ENCODE data around the gene OGFRL1.

OGFRL1 gene

GRCh38 chr6:71324194-71324785, 35.7 kb downstream of the OGFRL1 start:
- H3K4me2 ChIP-seq: no peak overlapping the region
- H3K36me3 ChIP-seq (ENCODE audit: insufficient read depth): no peaks in the 10 kb centered on the region
- no peaks in the 10 kb centered on the region for H3K79me2 ChIP-seq (ENCODE audit: insufficient read depth, low read depth)
- no peaks in the 10 kb centered on the region for H3K4me1 ChIP-seq (ENCODE audit: low read depth, poor library complexity, severe bottlenecking)
- no peak overlapping the region for H2AFZ ChIP-seq (ENCODE audit: low read depth)
- H3K27ac ChIP-seq: no peak overlapping the region
- H4K20me1 ChIP-seq (ENCODE audit: insufficient read depth): no peaks in the 10 kb centered on the region
- H3K4me3 ChIP-seq (IDR thresholded peaks at IDR 0.05; ENCODE audit: insufficient read depth, low read depth, low read length): no peak overlapping the region
- TF ChIP-seq, protein P1, sequence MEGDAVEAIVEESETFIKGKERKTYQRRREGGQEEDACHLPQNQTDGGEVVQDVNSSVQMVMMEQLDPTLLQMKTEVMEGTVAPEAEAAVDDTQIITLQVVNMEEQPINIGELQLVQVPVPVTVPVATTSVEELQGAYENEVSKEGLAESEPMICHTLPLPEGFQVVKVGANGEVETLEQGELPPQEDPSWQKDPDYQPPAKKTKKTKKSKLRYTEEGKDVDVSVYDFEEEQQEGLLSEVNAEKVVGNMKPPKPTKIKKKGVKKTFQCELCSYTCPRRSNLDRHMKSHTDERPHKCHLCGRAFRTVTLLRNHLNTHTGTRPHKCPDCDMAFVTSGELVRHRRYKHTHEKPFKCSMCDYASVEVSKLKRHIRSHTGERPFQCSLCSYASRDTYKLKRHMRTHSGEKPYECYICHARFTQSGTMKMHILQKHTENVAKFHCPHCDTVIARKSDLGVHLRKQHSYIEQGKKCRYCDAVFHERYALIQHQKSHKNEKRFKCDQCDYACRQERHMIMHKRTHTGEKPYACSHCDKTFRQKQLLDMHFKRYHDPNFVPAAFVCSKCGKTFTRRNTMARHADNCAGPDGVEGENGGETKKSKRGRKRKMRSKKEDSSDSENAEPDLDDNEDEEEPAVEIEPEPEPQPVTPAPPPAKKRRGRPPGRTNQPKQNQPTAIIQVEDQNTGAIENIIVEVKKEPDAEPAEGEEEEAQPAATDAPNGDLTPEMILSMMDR (conservative IDR thresholded peaks at IDR 0.05; ENCODE audit: low read depth, low read length): no peak
- no peak overlapping the region for H3K9ac ChIP-seq
- no peaks in the 10 kb centered on the region for H3K27me3 ChIP-seq (ENCODE audit: insufficient read depth, low read depth)

DNA sequence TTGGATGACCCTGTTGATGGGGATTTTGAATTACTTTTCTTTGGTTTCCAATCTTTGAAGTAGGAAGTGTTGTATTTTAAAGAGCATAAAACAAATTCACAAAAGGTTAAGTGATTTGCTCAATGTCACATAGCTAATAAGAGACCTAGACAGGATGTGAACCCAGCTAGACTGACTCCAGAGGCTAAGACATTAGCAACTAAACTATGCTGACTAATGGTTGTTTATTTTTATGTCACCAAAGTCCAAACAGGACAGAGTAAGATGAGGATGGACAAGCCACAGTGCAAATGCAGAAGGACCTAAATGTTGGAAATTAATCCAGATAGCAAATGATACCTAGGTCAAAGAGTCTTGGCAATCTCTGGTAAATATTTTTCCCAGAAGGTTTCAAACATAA, 38.0 kb downstream of the OGFRL1 start:
- H3K4me1 ChIP-seq (ENCODE audit: low read depth, poor library complexity, severe bottlenecking): no peaks in the 10 kb centered on the region
- H3K36me3 ChIP-seq (ENCODE audit: insufficient read depth): no peaks in the 10 kb centered on the region
- no peaks in the 10 kb centered on the region for H3K27me3 ChIP-seq (ENCODE audit: insufficient read depth, low read depth)
- H3K79me2 ChIP-seq (ENCODE audit: insufficient read depth, low read depth): no peaks in the 10 kb centered on the region
- H2AFZ ChIP-seq (ENCODE audit: low read depth): no peak overlapping the region
- no peak overlapping the region for H3K9ac ChIP-seq
- H3K4me3 ChIP-seq (IDR thresholded peaks at IDR 0.05; ENCODE audit: insufficient read depth, low read depth, low read length): no peak overlapping the region
- no peak overlapping the region for H3K27ac ChIP-seq
- TF ChIP-seq, protein P1 (conservative IDR thresholded peaks at IDR 0.05; ENCODE audit: low read depth, low read length): no peak
- no peaks in the 10 kb centered on the region for H4K20me1 ChIP-seq (ENCODE audit: insufficient read depth)
- no peak overlapping the region for H3K4me2 ChIP-seq

DNA sequence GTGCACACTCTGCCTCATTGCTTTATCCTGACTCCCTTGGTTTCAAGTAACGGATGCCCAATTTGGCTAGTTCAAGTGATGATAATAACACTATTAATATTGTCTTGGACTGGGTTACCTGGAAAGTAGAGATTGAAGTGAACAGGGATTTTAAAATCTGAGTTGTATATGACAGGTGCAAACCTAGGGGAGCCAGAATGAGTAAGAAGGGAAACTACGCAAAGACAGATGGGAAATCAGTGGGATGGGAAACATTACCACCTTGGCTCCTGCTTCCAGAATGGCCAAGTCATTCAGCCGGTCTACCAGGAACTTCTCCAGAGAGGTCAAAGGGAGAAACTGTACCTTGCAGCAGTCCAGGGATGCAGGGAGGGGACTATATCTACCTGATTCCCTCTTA, 41.9 kb downstream of the OGFRL1 start:
- Histone ChIP-seq H2AFZ (ENCODE audit: low read depth) (no peak overlapping the region), H3K79me2 (ENCODE audit: insufficient read depth, low read depth) (no peaks in the 10 kb centered on the region), H3K36me3 (ENCODE audit: insufficient read depth) (no peaks in the 10 kb centered on the region), H3K4me3 (IDR thresholded peaks at IDR 0.05; ENCODE audit: insufficient read depth, low read depth, low read length) (no peak overlapping the region), H3K27me3 (ENCODE audit: insufficient read depth, low read depth) (no peaks in the 10 kb centered on the region), H3K27ac (no peak overlapping the region), H3K9ac (no peak overlapping the region), H4K20me1 (ENCODE audit: insufficient read depth) (no peaks in the 10 kb centered on the region), H3K4me1 (ENCODE audit: low read depth, poor library complexity, severe bottlenecking) (no peaks in the 10 kb centered on the region), H3K4me2 (no peak overlapping the region)
- TF ChIP-seq, protein P1 (conservative IDR thresholded peaks at IDR 0.05; ENCODE audit: low read depth, low read length): no peak

- Histone ChIP-seq H3K4me2 (no peak overlapping the region), H3K36me3 (ENCODE audit: insufficient read depth) (no peaks in the 10 kb centered on the region), H2AFZ (ENCODE audit: low read depth) (no peak overlapping the region), H3K27me3 (ENCODE audit: insufficient read depth, low read depth) (no peaks in the 10 kb centered on the region), H3K4me3 (IDR thresholded peaks at IDR 0.05; ENCODE audit: insufficient read depth, low read depth, low read length) (no peak overlapping the region), H4K20me1 (ENCODE audit: insufficient read depth) (no peaks in the 10 kb centered on the region), H3K79me2 (ENCODE audit: insufficient read depth, low read depth) (no peaks in the 10 kb centered on the region), H3K9ac (no peak overlapping the region), H3K4me1 (ENCODE audit: low read depth, poor library complexity, severe bottlenecking) (no peaks in the 10 kb centered on the region), H3K27ac (no peak overlapping the region)
- TF ChIP-seq, protein P1 (conservative IDR thresholded peaks at IDR 0.05; ENCODE audit: low read depth, low read length): no peak
Measured at GRCh38 chr6:71332012-71332411, 43.4 kb downstream of the OGFRL1 start.

All from KMS-11 (cell line).